ENCODE results near the gene CDK18.

The CDK18 gene

GRCh38 chr1:205514211-205515142 lies 10.0 kb downstream of the CDK18 start:
- H3K27ac ChIP-seq, result no peak overlapping the region
- peaks cover 4% of the 10 kb centered on the region for H3K4me1 ChIP-seq (ENCODE audit: low read depth, poor library complexity, severe bottlenecking)
- no peaks in the 10 kb centered on the region for H3K79me2 ChIP-seq (ENCODE audit: insufficient read depth, low read depth)
- H3K36me3 ChIP-seq (ENCODE audit: insufficient read depth), result no peaks in the 10 kb centered on the region
- H3K9ac ChIP-seq, result no peak overlapping the region
- H4K20me1 ChIP-seq (ENCODE audit: insufficient read depth), result no peaks in the 10 kb centered on the region
- no peak overlapping the region for H2AFZ ChIP-seq (ENCODE audit: low read depth)
- H3K4me2 ChIP-seq, result no peak overlapping the region
- no peak for TF ChIP-seq CTCF (conservative IDR thresholded peaks at IDR 0.05; ENCODE audit: low read depth, low read length)
- no peak overlapping the region for H3K4me3 ChIP-seq (IDR thresholded peaks at IDR 0.05; ENCODE audit: insufficient read depth, low read depth, low read length)
- no peaks in the 10 kb centered on the region for H3K27me3 ChIP-seq (ENCODE audit: insufficient read depth, low read depth)

GRCh38 chr1:205515781-205516253 lies 11.3 kb downstream of the CDK18 start:
- no peaks in the 10 kb centered on the region for H3K36me3 ChIP-seq (ENCODE audit: insufficient read depth)
- no peaks in the 10 kb centered on the region for H3K27me3 ChIP-seq (ENCODE audit: insufficient read depth, low read depth)
- TF ChIP-seq CTCF (conservative IDR thresholded peaks at IDR 0.05; ENCODE audit: low read depth, low read length), result no peak
- H4K20me1 ChIP-seq (ENCODE audit: insufficient read depth), result no peaks in the 10 kb centered on the region
- H3K27ac ChIP-seq, result no peak overlapping the region
- H3K4me2 ChIP-seq, result no peak overlapping the region
- H3K4me1 ChIP-seq (ENCODE audit: low read depth, poor library complexity, severe bottlenecking), result no peaks in the 10 kb centered on the region
- H3K4me3 ChIP-seq (IDR thresholded peaks at IDR 0.05; ENCODE audit: insufficient read depth, low read depth, low read length), result no peak overlapping the region
- no peak overlapping the region for H3K9ac ChIP-seq
- no peaks in the 10 kb centered on the region for H3K79me2 ChIP-seq (ENCODE audit: insufficient read depth, low read depth)
- no peak overlapping the region for H2AFZ ChIP-seq (ENCODE audit: low read depth)

GRCh38 chr1:205516362-205516761 lies 11.9 kb downstream of the CDK18 start:
- Histone ChIP-seq H3K27me3 (ENCODE audit: insufficient read depth, low read depth) (no peaks in the 10 kb centered on the region), H4K20me1 (ENCODE audit: insufficient read depth) (no peaks in the 10 kb centered on the region), H2AFZ (ENCODE audit: low read depth) (no peak overlapping the region), H3K9ac (no peak overlapping the region), H3K27ac (no peak overlapping the region), H3K4me2 (no peak overlapping the region), H3K36me3 (ENCODE audit: insufficient read depth) (no peaks in the 10 kb centered on the region), H3K79me2 (ENCODE audit: insufficient read depth, low read depth) (no peaks in the 10 kb centered on the region), H3K4me3 (IDR thresholded peaks at IDR 0.05; ENCODE audit: insufficient read depth, low read depth, low read length) (no peak overlapping the region), H3K4me1 (ENCODE audit: low read depth, poor library complexity, severe bottlenecking) (no peaks in the 10 kb centered on the region)
- no peak for TF ChIP-seq CTCF (conservative IDR thresholded peaks at IDR 0.05; ENCODE audit: low read depth, low read length)

- no peak overlapping the region for H3K27ac ChIP-seq
- no peaks in the 10 kb centered on the region for H3K79me2 ChIP-seq (ENCODE audit: insufficient read depth, low read depth)
- no peaks in the 10 kb centered on the region for H4K20me1 ChIP-seq (ENCODE audit: insufficient read depth)
- no peaks in the 10 kb centered on the region for H3K36me3 ChIP-seq (ENCODE audit: insufficient read depth)
- no peak overlapping the region for H3K4me3 ChIP-seq (IDR thresholded peaks at IDR 0.05; ENCODE audit: insufficient read depth, low read depth, low read length)
- no peaks in the 10 kb centered on the region for H3K4me1 ChIP-seq (ENCODE audit: low read depth, poor library complexity, severe bottlenecking)
- no peak overlapping the region for H3K4me2 ChIP-seq
- no peaks in the 10 kb centered on the region for H3K27me3 ChIP-seq (ENCODE audit: insufficient read depth, low read depth)
- H2AFZ ChIP-seq (ENCODE audit: low read depth), result no peak overlapping the region
- TF ChIP-seq CTCF (conservative IDR thresholded peaks at IDR 0.05; ENCODE audit: low read depth, low read length), result no peak
- no peak overlapping the region for H3K9ac ChIP-seq
These were observed 12.8 kb downstream of the CDK18 start for GRCh38 chr1:205517288-205517687.
